CD8-positive, alpha-beta memory T cell (primary cell): ENCODE results near the gene DNM3. TPM values are rescaled to one million over a fixed set of nuclear protein-coding genes. Genes with fewer than 3 reads are reported as not detected.

Experiments used
- CTCF ChIA-PET: fragments of 350-600 bp; sonication (Branson Sonifier 250); formaldehyde crosslinking; loops from one replicate; lab custom pipeline; 2021; ENCODE audit warnings: antibody characterized with exemption; lab: Charles Lee
- POLR2A ChIA-PET: fragments of 350-600 bp; sonication (Branson Sonifier 250); formaldehyde crosslinking; loops from one replicate; lab custom pipeline; 2021; ENCODE audit warnings: antibody characterized with exemption; lab: Charles Lee
- DNase-seq, 5 donors: peaks; one replicate each; pipeline versions ENCODE4 v3.0.0 to v3.0.0-alpha.2; 2020 to 2022; ENCODE audit warnings: mixed read lengths in 1 of 5
- H3K27ac ChIP-seq: one replicate; pipeline ENCODE4 v1.7.0; 2013; ENCODE audit warnings: low read depth, mild to moderate bottlenecking, low read length, moderate library complexity
- H3K27me3 ChIP-seq: 2 replicates; pipeline ENCODE4 v1.7.0; 2013; ENCODE audit warnings: low read length, mild to moderate bottlenecking; ENCODE audit not compliant: insufficient read depth, poor library complexity, severe bottlenecking
- H3K36me3 ChIP-seq: 2 replicates; pipeline ENCODE4 v1.7.0; 2013; ENCODE audit warnings: mild to moderate bottlenecking, low read length, moderate library complexity; ENCODE audit not compliant: insufficient read depth
- H3K4me1 ChIP-seq: 2 replicates; pipeline ENCODE4 v1.7.0; 2013; ENCODE audit warnings: mild to moderate bottlenecking, low read length, moderate library complexity; ENCODE audit not compliant: insufficient read depth
- H3K4me3 ChIP-seq: 2 replicates; pipeline ENCODE4 v1.7.0; 2013; ENCODE audit warnings: mild to moderate bottlenecking, low read length
- H3K9me3 ChIP-seq: 2 replicates; pipeline ENCODE4 v1.7.0; 2013; ENCODE audit warnings: mild to moderate bottlenecking, low read length
- H3K27ac Mint-ChIP-seq, 8 donors: one replicate each; pipeline ENCODE4 v1.8.0; 2020 to 2021; ENCODE audit warnings: mixed read lengths in 8 of 8, mild to moderate bottlenecking in 6 of 8, inconsistent platforms in 3 of 8, moderate library complexity in 3 of 8
- H3K27me3 Mint-ChIP-seq, 2 donors: one replicate each; pipeline ENCODE4 v1.8.0; 2020 to 2021; ENCODE audit warnings: mixed read lengths in 2 of 2, mild to moderate bottlenecking in 1 of 2, moderate library complexity in 1 of 2
- H3K36me3 Mint-ChIP-seq, 3 donors: one replicate each; pipeline ENCODE4 v1.8.0; 2020 to 2021; ENCODE audit warnings: mixed read lengths in 3 of 3, inconsistent platforms in 1 of 3, mild to moderate bottlenecking in 1 of 3
- H3K4me1 Mint-ChIP-seq, 3 donors: one replicate each; pipeline ENCODE4 v1.8.0; 2020 to 2021; ENCODE audit warnings: mixed read lengths in 3 of 3, inconsistent platforms in 1 of 3, mild to moderate bottlenecking in 1 of 3
- H3K4me3 Mint-ChIP-seq, 7 donors: one replicate each; pipeline ENCODE4 v1.8.0; 2020 to 2021; ENCODE audit warnings: mixed read lengths in 7 of 7, mild to moderate bottlenecking in 6 of 7, moderate library complexity in 4 of 7, inconsistent platforms in 2 of 7
- H3K9me3 Mint-ChIP-seq, 5 donors: one replicate each; pipeline ENCODE4 v1.8.0; 2020 to 2022; ENCODE audit warnings: mixed read lengths in 5 of 5, mild to moderate bottlenecking in 3 of 5, moderate library complexity in 2 of 5, inconsistent platforms in 1 of 5
- polyA plus RNA-seq: library from polyadenylated mRNA; unstranded; fragments of 300-500 nt; fragmentation: Illumina TruSeq; gene quantifications from one replicate; pipeline ENCODE4 v1.2.3, GENCODE V29; 2021
- total RNA-seq, 2 experiments: library from RNA; stranded (reverse); gene quantifications; one replicate each; pipeline ENCODE4 v1.2.3, GENCODE V29; 2021

The DNM3 gene
- total and polyA plus RNA-seq, 3 experiments from 2014 or later = 0.29 to 0.64 (median 0.59) TPM

DNA sequence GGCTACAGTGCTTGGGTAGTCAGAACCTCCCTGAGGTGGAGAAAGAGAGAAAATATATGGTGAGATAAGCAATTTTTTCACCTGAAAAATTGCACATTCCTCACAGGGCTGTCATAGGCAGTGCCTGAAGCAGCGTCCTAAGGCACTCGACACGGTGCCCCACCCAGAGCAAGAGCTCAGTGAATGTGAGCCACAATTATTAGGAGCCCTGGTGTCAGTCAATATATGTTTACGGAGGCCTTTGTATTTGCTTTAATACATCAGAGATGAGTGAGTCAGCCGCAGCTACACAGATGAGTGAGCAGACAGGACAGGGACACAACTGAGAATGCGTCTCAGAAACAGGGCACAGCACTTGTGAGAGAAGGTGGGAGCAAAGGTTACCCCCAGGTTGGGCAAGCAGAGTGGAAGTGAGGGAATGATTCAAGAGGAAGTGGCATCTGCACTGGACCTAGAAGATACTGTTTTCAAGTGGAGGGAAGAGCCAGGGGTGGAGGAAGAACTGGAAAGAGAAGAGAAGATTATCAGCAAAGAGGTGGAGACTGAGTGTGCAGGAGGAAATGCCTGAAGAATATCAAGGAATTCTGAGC is 607.8 kb downstream of the DNM3 start:
- POLR2A ChIA-PET = no interaction called here
- Histone ChIP-seq H3K36me3 (no peaks in the 10 kb centered on the region), H3K27me3 (no peaks in the 10 kb centered on the region), H3K4me3 (no peak overlapping the region), H3K4me1 (peaks cover 22% of the 10 kb centered on the region), H3K27ac (no peak overlapping the region), H3K9me3 (no peaks in the 10 kb centered on the region)
- H3K27me3 Mint-ChIP-seq = peaks cover 0 to 2% of the 10 kb centered on the region in 2 donors
- no peak overlapping the region for H3K27ac Mint-ChIP-seq
- H3K9me3 Mint-ChIP-seq = no peaks in the 10 kb centered on the region
- H3K4me1 Mint-ChIP-seq = peaks cover 10 to 29% (median 28%) of the 10 kb centered on the region in 3 donors
- H3K4me3 Mint-ChIP-seq = no peak overlapping the region
- no peak for DNase-seq
- no peaks in the 10 kb centered on the region for H3K36me3 Mint-ChIP-seq
- CTCF ChIA-PET = no interaction called here

DNA sequence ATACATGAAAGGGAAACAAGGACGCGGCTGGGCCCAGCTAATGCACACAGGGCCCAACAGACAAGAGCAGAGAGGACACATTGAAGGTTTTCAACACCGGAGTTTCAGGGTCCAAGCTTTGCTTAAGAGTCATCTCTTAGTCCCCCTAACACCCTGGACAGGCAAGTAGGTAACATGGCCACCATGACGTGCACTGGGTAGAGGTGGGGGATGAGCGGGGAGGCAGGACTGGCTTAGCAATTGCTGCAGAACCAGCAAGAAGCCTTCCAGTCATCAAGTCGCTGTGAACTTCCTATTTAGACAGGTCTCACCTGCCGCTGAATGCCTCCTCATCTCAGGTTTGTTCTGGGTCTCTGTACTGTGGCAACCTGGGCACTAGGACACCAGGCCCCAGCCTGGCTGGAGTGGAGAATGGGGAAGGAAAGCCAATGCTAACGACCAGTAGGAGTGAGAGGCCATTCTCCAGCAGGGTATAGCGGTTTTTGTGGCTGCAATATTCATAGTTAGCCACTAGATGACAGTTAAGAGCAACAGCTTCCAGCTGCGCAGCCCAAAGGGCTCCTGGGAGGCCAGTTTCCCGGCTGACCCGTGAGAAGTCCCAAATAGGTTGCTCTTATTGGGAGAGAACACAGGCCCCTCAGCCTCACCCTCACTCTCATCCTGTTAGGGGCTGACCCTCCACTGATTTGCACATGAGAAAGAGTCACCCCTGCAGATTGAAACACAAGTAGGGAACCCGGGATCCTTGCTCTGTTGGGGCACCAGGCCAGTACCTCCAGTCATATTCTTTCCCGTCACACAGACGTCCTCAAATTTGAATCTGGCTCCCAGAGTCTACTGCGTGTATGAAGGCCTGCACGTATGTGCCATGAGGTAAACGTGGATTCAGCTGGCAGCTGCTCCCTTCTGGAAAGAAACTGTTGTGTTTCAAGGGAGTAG is 608.6 kb downstream of the DNM3 start:
- Histone ChIP-seq H3K36me3 (no peaks in the 10 kb centered on the region), H3K4me3 (peak overlapping the region; percentile 19), H3K9me3 (no peaks in the 10 kb centered on the region), H3K27me3 (no peaks in the 10 kb centered on the region), H3K27ac (no peak overlapping the region), H3K4me1 (peaks cover 17% of the 10 kb centered on the region)
- ChIA-PET CTCF (interaction anchor here (0.6 to 1.7 kb wide), 4 partner anchors 11 to 339 kb away, joined by 3 to 4 read pairs (median 3); no protein-coding TSS in a partner anchor), POLR2A (no interaction called here)
- Mint-ChIP-seq H3K36me3 (no peaks in the 10 kb centered on the region), H3K9me3 (no peaks in the 10 kb centered on the region), H3K4me3 (peak overlapping the region in 3 of 7 donors; percentile 7 to 62 (median 11)), H3K4me1 (peaks cover 6 to 24% (median 22%) of the 10 kb centered on the region in 3 donors), H3K27me3 (peaks cover 0 to 4% of the 10 kb centered on the region in 2 donors), H3K27ac (peak overlapping the region in 1 of 8 donors; percentile 16)
- peak in 2 of 5 donors; percentile 13 to 32 for DNase-seq

DNA sequence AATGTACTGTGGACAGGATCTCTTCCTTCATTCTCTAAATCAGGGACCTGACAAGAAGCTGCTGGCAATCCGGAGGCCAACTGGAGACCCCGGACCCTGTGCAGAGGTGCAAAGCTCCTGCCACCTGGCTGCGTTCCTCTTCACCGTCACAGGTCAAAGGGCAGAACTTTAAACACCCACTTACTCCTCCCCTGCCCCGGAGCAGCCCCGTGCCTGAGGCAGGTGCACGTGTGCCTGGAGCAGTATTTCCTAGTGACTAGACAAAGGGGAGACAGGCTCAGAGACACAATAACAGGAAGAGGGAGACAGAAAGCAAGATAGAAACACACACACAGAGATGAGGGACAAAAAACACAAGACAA is 609.2 kb downstream of the DNM3 start:
- Mint-ChIP-seq H3K36me3 (no peaks in the 10 kb centered on the region), H3K27ac (peak overlapping the region in 1 of 8 donors; percentile 49), H3K4me1 (peaks cover 6 to 24% (median 22%) of the 10 kb centered on the region in 3 donors), H3K4me3 (peak overlapping the region in 1 of 7 donors; percentile 62), H3K9me3 (no peaks in the 10 kb centered on the region), H3K27me3 (peaks cover 0 to 4% of the 10 kb centered on the region in 2 donors)
- POLR2A ChIA-PET = no interaction called here
- CTCF ChIA-PET = interaction anchor here (0.6 to 1.7 kb wide), 4 partner anchors 11 to 339 kb away, joined by 3 to 4 read pairs (median 3); no protein-coding TSS in a partner anchor
- no peak overlapping the region for H3K27ac ChIP-seq
- no peaks in the 10 kb centered on the region for H3K36me3 ChIP-seq
- H3K4me1 ChIP-seq = peaks cover 17% of the 10 kb centered on the region
- no peak overlapping the region for H3K4me3 ChIP-seq
- no peak for DNase-seq
- no peaks in the 10 kb centered on the region for H3K27me3 ChIP-seq
- no peaks in the 10 kb centered on the region for H3K9me3 ChIP-seq

DNA sequence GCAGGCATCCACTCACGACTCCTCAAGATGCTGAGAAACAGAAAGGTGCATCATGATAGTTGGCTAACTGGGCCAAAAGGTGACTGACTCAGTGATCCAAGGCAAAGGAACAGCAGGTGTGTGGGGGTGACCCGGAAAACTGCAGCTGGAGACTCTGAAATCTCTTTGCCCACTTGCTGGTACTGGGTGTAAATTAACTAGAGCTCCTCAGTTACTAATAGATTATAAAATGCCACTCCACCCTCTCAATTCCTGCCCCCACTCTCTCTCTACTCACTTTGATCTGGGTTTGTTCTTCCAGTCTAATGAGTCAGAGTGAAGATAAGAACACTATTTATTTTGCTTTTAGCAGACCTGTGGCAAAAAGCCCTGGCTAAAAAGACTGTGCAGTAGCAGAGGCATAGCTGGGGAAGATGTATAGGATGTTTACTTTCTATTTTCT is 609.7 kb downstream of the DNM3 start:
- Mint-ChIP-seq H3K4me1 (peaks cover 6 to 24% (median 22%) of the 10 kb centered on the region in 3 donors), H3K36me3 (no peaks in the 10 kb centered on the region), H3K27ac (peak overlapping the region in 1 of 8 donors; percentile 49), H3K4me3 (peak overlapping the region in 1 of 7 donors; percentile 62), H3K9me3 (no peaks in the 10 kb centered on the region), H3K27me3 (peaks cover 0 to 4% of the 10 kb centered on the region in 2 donors)
- H3K4me1 ChIP-seq = peaks cover 17% of the 10 kb centered on the region
- H3K9me3 ChIP-seq = no peaks in the 10 kb centered on the region
- no peak for DNase-seq
- POLR2A ChIA-PET = no interaction called here
- H3K27ac ChIP-seq = peak overlapping the region; percentile 10
- no peaks in the 10 kb centered on the region for H3K36me3 ChIP-seq
- no peak overlapping the region for H3K4me3 ChIP-seq
- CTCF ChIA-PET = interaction anchor here (1.2 to 2.1 kb wide), 3 partner anchors 12 to 277 kb away, joined by 3 to 7 read pairs (median 4); no protein-coding TSS in a partner anchor
- H3K27me3 ChIP-seq = no peaks in the 10 kb centered on the region

DNA sequence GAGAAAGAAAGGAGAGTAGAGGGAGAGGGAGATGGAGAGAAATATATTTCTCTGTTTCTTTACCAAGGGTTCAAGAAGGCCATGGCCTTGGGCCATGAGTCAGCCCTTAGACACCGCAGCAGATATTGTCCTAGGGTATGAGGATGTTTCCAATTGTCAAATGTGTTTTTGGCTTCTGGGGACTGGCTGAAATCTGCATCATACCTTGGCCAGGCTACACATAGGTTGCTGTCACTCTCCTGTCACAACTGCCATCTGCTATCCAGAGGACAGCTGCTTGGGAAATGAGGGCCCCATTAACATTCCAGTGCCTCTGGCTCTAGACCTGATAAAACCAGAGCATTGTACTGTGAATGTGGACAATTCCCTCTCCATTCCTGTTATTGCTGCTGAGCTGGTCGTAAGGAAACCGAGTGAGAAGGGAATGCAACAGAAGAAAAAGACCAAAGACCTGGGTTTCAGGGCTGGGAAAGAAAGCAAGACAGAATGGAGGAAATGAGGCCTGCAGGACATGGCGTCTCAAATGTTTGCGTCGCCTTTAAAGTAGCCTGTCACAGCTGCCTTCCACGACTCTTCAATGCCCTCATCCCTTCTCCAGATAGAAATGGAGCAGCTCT is 611.3 kb downstream of the DNM3 start:
- DNase-seq = no peak
- Mint-ChIP-seq H3K27me3 (peaks cover 3 to 10% of the 10 kb centered on the region in 2 donors), H3K4me1 (peaks cover 6 to 24% (median 22%) of the 10 kb centered on the region in 3 donors), H3K27ac (no peak overlapping the region), H3K4me3 (no peak overlapping the region), H3K9me3 (peaks cover 0 to 1% (median 0%) of the 10 kb centered on the region in 5 donors), H3K36me3 (peaks cover 0 to 4% (median 0%) of the 10 kb centered on the region in 3 donors)
- H3K36me3 ChIP-seq = no peaks in the 10 kb centered on the region
- ChIA-PET CTCF (interaction anchor here (2.1 kb wide), 1 partner anchor 10 kb away, joined by 7 read pairs; no protein-coding TSS in a partner anchor), POLR2A (no interaction called here)
- H3K9me3 ChIP-seq = no peaks in the 10 kb centered on the region
- H3K27ac ChIP-seq = no peak overlapping the region
- no peaks in the 10 kb centered on the region for H3K27me3 ChIP-seq
- no peak overlapping the region for H3K4me3 ChIP-seq
- H3K4me1 ChIP-seq = peaks cover 17% of the 10 kb centered on the region

DNA sequence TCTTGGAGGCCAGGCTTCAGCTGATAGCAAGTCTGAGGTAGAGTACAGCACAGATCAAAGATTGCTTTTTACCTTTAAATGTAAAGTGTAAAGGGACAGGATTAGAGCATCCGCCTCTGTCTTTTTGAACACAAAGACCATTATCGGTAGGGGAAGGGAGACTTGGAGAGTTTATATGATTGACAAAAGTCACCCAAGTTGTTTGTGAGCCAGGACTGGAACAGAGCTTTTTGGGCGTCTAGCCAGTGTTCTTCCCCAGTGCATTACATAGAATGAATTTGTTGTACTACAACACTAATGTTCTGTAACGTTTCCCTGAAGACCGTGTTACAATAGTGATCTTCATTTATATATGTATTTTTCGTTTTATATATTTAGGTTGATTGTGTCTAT is 611.9 kb downstream of the DNM3 start:
- Mint-ChIP-seq H3K4me1 (peaks cover 6 to 24% (median 22%) of the 10 kb centered on the region in 3 donors), H3K36me3 (peaks cover 0 to 4% (median 0%) of the 10 kb centered on the region in 3 donors), H3K27me3 (peaks cover 3 to 10% of the 10 kb centered on the region in 2 donors), H3K4me3 (no peak overlapping the region), H3K27ac (no peak overlapping the region), H3K9me3 (peaks cover 0 to 1% (median 0%) of the 10 kb centered on the region in 5 donors)
- Histone ChIP-seq H3K9me3 (no peaks in the 10 kb centered on the region), H3K36me3 (no peaks in the 10 kb centered on the region), H3K4me1 (peaks cover 17% of the 10 kb centered on the region), H3K4me3 (no peak overlapping the region), H3K27ac (no peak overlapping the region), H3K27me3 (no peaks in the 10 kb centered on the region)
- ChIA-PET POLR2A (no interaction called here), CTCF (no interaction called here)
- no peak for DNase-seq

DNA sequence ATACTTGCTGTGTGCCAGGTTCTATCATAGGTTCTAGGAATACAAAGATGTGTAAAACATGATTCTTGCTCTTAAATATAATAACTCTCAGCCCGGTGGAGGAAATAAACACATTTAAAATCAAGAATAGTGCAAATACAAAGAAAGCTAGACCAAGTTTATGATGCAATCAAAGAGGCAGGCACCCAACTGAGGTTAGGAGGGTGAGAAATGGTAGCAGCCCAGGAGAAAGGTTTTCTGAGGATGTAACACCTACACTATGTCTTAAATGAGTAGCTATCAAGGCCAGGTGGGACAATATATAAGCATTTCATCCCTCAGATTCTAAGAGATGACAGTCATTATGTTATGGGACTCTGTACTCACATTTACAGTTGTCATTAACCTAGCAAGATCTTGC is 612.3 kb downstream of the DNM3 start:
- POLR2A ChIA-PET = no interaction called here
- peaks cover 6 to 24% (median 22%) of the 10 kb centered on the region in 3 donors for H3K4me1 Mint-ChIP-seq

More for the DNA sequence above, 612.3 kb downstream of the DNM3 start:
- no peak overlapping the region for H3K4me3 ChIP-seq
- no peaks in the 10 kb centered on the region for H3K9me3 ChIP-seq
- H3K4me1 ChIP-seq = peaks cover 17% of the 10 kb centered on the region
- DNase-seq = no peak
- Mint-ChIP-seq H3K27ac (no peak overlapping the region), H3K4me3 (no peak overlapping the region), H3K27me3 (peaks cover 3 to 10% of the 10 kb centered on the region in 2 donors), H3K36me3 (peaks cover 0 to 4% (median 0%) of the 10 kb centered on the region in 3 donors), H3K9me3 (peaks cover 0 to 1% (median 0%) of the 10 kb centered on the region in 5 donors)
- no peaks in the 10 kb centered on the region for H3K36me3 ChIP-seq
- H3K27me3 ChIP-seq = no peaks in the 10 kb centered on the region
- H3K27ac ChIP-seq = no peak overlapping the region
- CTCF ChIA-PET = no interaction called here
